ENCODE measurements around the gene LMO7. TPM values are rescaled to one million over a fixed set of nuclear protein-coding genes. Genes with fewer than 3 reads are reported as not detected.

The LMO7 gene
- total RNA-seq, 1 experiment from 2014 or later = 20.4 TPM

DNA sequence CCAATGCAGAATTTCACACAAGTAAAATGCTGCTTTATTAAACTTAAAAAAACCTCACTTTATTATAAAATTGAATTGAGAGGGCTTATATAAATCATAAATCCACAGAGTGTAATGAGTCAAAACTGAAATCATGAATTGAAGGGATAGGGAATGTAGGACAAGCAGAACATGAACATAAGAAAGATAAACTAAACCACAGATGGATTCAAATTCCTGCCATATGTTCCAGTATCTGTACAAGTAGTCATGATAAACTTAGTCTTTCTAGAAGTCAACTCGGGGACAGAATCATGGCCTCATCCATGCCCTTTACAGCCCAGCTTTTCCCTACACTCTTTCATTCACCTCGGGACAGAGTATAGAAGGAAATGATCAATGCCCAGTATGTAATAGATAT is 16.6 kb downstream of the LMO7 start:
- no peak for DNase-seq
- WGBS (ENCODE audit: extremely low coverage, insufficient read length, low lambda C conversion rate) = no CpG with 5 or more reads among the region's 2 CpGs
- H3K18ac ChIP-seq (ENCODE audit: insufficient read length, low read depth, low read length) = no peak overlapping the region
- H3K27ac ChIP-seq (ENCODE audit: insufficient read length, low read depth, low read length) = no peak overlapping the region
- no peaks in the 10 kb centered on the region for H3K4me1 ChIP-seq (ENCODE audit: insufficient read depth, low read length)
- H3K23ac ChIP-seq (ENCODE audit: insufficient read length, low read depth, low read length) = no peak overlapping the region
- TF ChIP-seq, protein P1, sequence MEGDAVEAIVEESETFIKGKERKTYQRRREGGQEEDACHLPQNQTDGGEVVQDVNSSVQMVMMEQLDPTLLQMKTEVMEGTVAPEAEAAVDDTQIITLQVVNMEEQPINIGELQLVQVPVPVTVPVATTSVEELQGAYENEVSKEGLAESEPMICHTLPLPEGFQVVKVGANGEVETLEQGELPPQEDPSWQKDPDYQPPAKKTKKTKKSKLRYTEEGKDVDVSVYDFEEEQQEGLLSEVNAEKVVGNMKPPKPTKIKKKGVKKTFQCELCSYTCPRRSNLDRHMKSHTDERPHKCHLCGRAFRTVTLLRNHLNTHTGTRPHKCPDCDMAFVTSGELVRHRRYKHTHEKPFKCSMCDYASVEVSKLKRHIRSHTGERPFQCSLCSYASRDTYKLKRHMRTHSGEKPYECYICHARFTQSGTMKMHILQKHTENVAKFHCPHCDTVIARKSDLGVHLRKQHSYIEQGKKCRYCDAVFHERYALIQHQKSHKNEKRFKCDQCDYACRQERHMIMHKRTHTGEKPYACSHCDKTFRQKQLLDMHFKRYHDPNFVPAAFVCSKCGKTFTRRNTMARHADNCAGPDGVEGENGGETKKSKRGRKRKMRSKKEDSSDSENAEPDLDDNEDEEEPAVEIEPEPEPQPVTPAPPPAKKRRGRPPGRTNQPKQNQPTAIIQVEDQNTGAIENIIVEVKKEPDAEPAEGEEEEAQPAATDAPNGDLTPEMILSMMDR (conservative IDR thresholded peaks at IDR 0.05) = no peak
- H4K5ac ChIP-seq (ENCODE audit: insufficient read length, low read depth, low read length) = no peak overlapping the region
- no peaks in the 10 kb centered on the region for H3K36me3 Mint-ChIP-seq (ENCODE audit: insufficient read depth in 1 of 3, low read depth in 3 of 3)
- H3T11ph ChIP-seq (ENCODE audit: low read length) = no peak overlapping the region
- no peaks in the 10 kb centered on the region for H3K23me2 ChIP-seq (ENCODE audit: insufficient read length, low read depth, low read length, poor library complexity, severe bottlenecking)
- no peak overlapping the region for H2BK5ac ChIP-seq (ENCODE audit: insufficient read length, low read length)
- H3K9me3 ChIP-seq (ENCODE audit: control insufficient read depth, low read depth, low read length) = no peaks in the 10 kb centered on the region
- H3K79me2 ChIP-seq (ENCODE audit: insufficient read depth, low read length) = 0 out of 2 replicates have a peak, but pooled peaks cover 2% of the 10 kb centered on the region
- H2BK120ac ChIP-seq (ENCODE audit: low read depth, low read length, poor library complexity, severe bottlenecking) = no peak overlapping the region
- H2AK5ac ChIP-seq (ENCODE audit: insufficient read length, low read length) = no peak overlapping the region
- no peak overlapping the region for H3K4me3 Mint-ChIP-seq
- H3K9me3 Mint-ChIP-seq = no peaks in the 10 kb centered on the region
- H4K8ac ChIP-seq (replicated peaks; ENCODE audit: insufficient read length, low read depth, low read length) = no peak overlapping the region
- H3K79me1 ChIP-seq (ENCODE audit: insufficient read depth, low read depth, low read length, poor library complexity, severe bottlenecking) = no peaks in the 10 kb centered on the region
- no peaks in the 10 kb centered on the region for H3K27me3 ChIP-seq (ENCODE audit: insufficient read depth, low read length)
- H3K4me2 ChIP-seq (ENCODE audit: insufficient read depth, insufficient read length, low read length) = no peak overlapping the region
- H3K4me1 Mint-ChIP-seq = no peaks in the 10 kb centered on the region
- no peak overlapping the region for H4K91ac ChIP-seq (ENCODE audit: insufficient read length, low read depth, low read length)
- no peak overlapping the region for H2BK12ac ChIP-seq (ENCODE audit: insufficient read length, low read depth, low read length)
- H2AFZ ChIP-seq (ENCODE audit: low read length) = no peak overlapping the region
- no peak overlapping the region for H3K4ac ChIP-seq (ENCODE audit: low read depth, low read length)
- H3K9ac ChIP-seq (ENCODE audit: extremely low read depth, insufficient read length, low read length) = no peak overlapping the region
- H4K20me1 ChIP-seq (ENCODE audit: control insufficient read depth, insufficient read depth, insufficient read length) = no peaks in the 10 kb centered on the region
- H3K56ac ChIP-seq (ENCODE audit: insufficient read length, low read depth, low read length) = no peak overlapping the region
- no peaks in the 10 kb centered on the region for H3K27me3 Mint-ChIP-seq (ENCODE audit: low read depth)
- no peak overlapping the region for H3K27ac Mint-ChIP-seq
- H2BK15ac ChIP-seq (ENCODE audit: low read depth, low read length) = no peak overlapping the region
- H3K14ac ChIP-seq (ENCODE audit: insufficient read depth, low read length) = no peak overlapping the region
- no peak overlapping the region for H2BK20ac ChIP-seq (ENCODE audit: low read depth, low read length, poor library complexity, severe bottlenecking)
